T-helper 2 cell treated with Interferon-gamma antibody and Interleukin-4, amounts not matched to agents 100 ng/mL and 5 ng/mL, for 36 hours (primary cell): ENCODE data around the gene COMMD8. TPM values are rescaled to one million over a fixed set of nuclear protein-coding genes. Genes with fewer than 3 reads are reported as not detected.
"Not testable (repeated sequence)": the region's sequence is repeated elsewhere in the genome, so short reads cannot be mapped to it uniquely, and the experiment has no call there.

Source experiments
- intact Hi-C: fragments of 100-400 bp; cut with micrococcal nuclease; formaldehyde crosslinking; loops from one replicate; pipeline ENCODE4 v1.15.1; 2023
- total RNA-seq: library from RNA; stranded (reverse); gene quantifications from 2 replicates; pipeline ENCODE4 v1.2.3, GENCODE V29; 2022

The COMMD8 gene
- total RNA-seq = 20.0 and 23.1 TPM in 2 replicates

- intact Hi-C loops = loop anchor here (1.0 to 5.0 kb wide), 7 partner anchors 22 to 1368 kb away; partner anchors contain the start of genes ATP10D, NFXL1, OCIAD1 and SLAIN2
Measured at GRCh38 chr4:47463235-47463956, at the start of gene COMMD8. COMMD8 (minus strand) TSS chr4:47463702; CDS start chr4:47463651, 51 bp downstream.

GRCh38 chr4:47510506-47511143 is 47.1 kb upstream of the COMMD8 start:
- intact Hi-C loops = loop anchor here (1.0 kb wide), 1 partner anchor 54 kb away; no protein-coding TSS in a partner anchor

GRCh38 chr4:47505666-47506065 is 42.2 kb upstream of the COMMD8 start:
- intact Hi-C loops = no loop called here

GRCh38 chr4:47505147-47505546 is 41.6 kb upstream of the COMMD8 start:
- intact Hi-C loops = no loop called here

- intact Hi-C loops = no loop called here
Measured at GRCh38 chr4:47500776-47501175, 37.3 kb upstream of the COMMD8 start.

- intact Hi-C loops = no loop called here
Measured at GRCh38 chr4:47499700-47500099, 36.2 kb upstream of the COMMD8 start.

GRCh38 chr4:47498899-47499298 is 35.4 kb upstream of the COMMD8 start:
- intact Hi-C loops = no loop called here

- intact Hi-C loops = no loop called here
Measured at GRCh38 chr4:47494124-47494430, 30.6 kb upstream of the COMMD8 start.

- intact Hi-C loops = no loop called here
Measured at GRCh38 chr4:47493238-47494123, 30.0 kb upstream of the COMMD8 start.

GRCh38 chr4:47490550-47490949 is 27.0 kb upstream of the COMMD8 start:
- intact Hi-C loops = loop anchor here (2.0 kb wide), 1 partner anchor 74 kb away; no protein-coding TSS in a partner anchor

GRCh38 chr4:47488706-47489105 is 25.2 kb upstream of the COMMD8 start:
- intact Hi-C loops = no loop called here

GRCh38 chr4:47486727-47487126 is 23.2 kb upstream of the COMMD8 start:
- intact Hi-C loops = not testable (repeated sequence)

GRCh38 chr4:47486231-47486673 is 22.8 kb upstream of the COMMD8 start:
- intact Hi-C loops = no loop called here

- intact Hi-C loops = loop anchor here (1.0 to 2.0 kb wide), 2 partner anchors 22 to 45 kb away; partner anchors contain the start of gene COMMD8
Measured at GRCh38 chr4:47485768-47486167, 22.3 kb upstream of the COMMD8 start.

- intact Hi-C loops = loop anchor here (1.0 to 2.0 kb wide), 2 partner anchors 22 to 46 kb away; partner anchors contain the start of gene COMMD8
Measured at GRCh38 chr4:47485047-47485692, 21.7 kb upstream of the COMMD8 start, which contains the start of gene ATP10D. ATP10D (plus strand) TSS chr4:47485275; CDS start chr4:47512541, 27,266 bp downstream.

- intact Hi-C loops = loop anchor here (2.0 kb wide), 1 partner anchor 47 kb away; no protein-coding TSS in a partner anchor
Measured at GRCh38 chr4:47484168-47484567, 20.7 kb upstream of the COMMD8 start.

- intact Hi-C loops = loop anchor here (2.0 kb wide), 1 partner anchor 47 kb away; no protein-coding TSS in a partner anchor
Measured at GRCh38 chr4:47483745-47484144, 20.2 kb upstream of the COMMD8 start.

GRCh38 chr4:47482326-47482725 is 18.8 kb upstream of the COMMD8 start:
- intact Hi-C loops = no loop called here

- intact Hi-C loops = no loop called here
Measured at GRCh38 chr4:47478804-47479203, 15.3 kb upstream of the COMMD8 start.

- intact Hi-C loops = no loop called here
Measured at GRCh38 chr4:47475411-47475810, 11.9 kb upstream of the COMMD8 start.

- intact Hi-C loops = no loop called here
Measured at GRCh38 chr4:47474799-47475198, 11.3 kb upstream of the COMMD8 start.
